Activated CD4-positive, alpha-beta T cell treated with anti-CD3 and anti-CD28 coated beads, Interleukin-2, amount 10 ng/mL, durations not matched to agents 24 days and 14 days (primary cell): Measurements from ENCODE around the gene CDC42EP3. TPM values are rescaled to one million over a fixed set of nuclear protein-coding genes. Genes with fewer than 3 reads are reported as not detected.
A peak's percentile ranks its signal among the peaks of the same experiment; 100 is the strongest.

Experiments
- DNase-seq: peaks from one replicate; pipeline ENCODE4 v3.0.0; 2022
- H3K27ac Mint-ChIP-seq: one replicate; pipeline ENCODE4 v1.8.0; 2022; ENCODE audit warnings: mild to moderate bottlenecking, mixed read lengths
- H3K27me3 Mint-ChIP-seq: one replicate; pipeline ENCODE4 v1.8.0; 2022; ENCODE audit warnings: mixed read lengths
- H3K36me3 Mint-ChIP-seq: one replicate; pipeline ENCODE4 v1.8.0; 2022; ENCODE audit warnings: low read depth, mild to moderate bottlenecking, mixed read lengths
- H3K4me1 Mint-ChIP-seq: one replicate; pipeline ENCODE4 v1.8.0; 2021; ENCODE audit warnings: mixed read lengths
- H3K4me3 Mint-ChIP-seq: one replicate; pipeline ENCODE4 v1.8.0; 2022; ENCODE audit warnings: mild to moderate bottlenecking, moderate library complexity, mixed read lengths
- H3K9me3 Mint-ChIP-seq: one replicate; pipeline ENCODE4 v1.8.0; 2021; ENCODE audit warnings: mixed read lengths
- intact Hi-C: fragments of 100-400 bp; cut with micrococcal nuclease; formaldehyde crosslinking; loops from one replicate; pipeline ENCODE4 v1.15.1; 2023
- total RNA-seq: library from RNA; stranded (reverse); gene quantifications from 2 replicates; pipeline ENCODE4 v1.2.3, GENCODE V29; 2022

The CDC42EP3 gene
- total RNA-seq, 1 donor from 2014 or later = 10.9 TPM

GRCh38 chr2:37698931-37699481 lies 27.6 kb upstream of the CDC42EP3 start:
- H3K36me3 Mint-ChIP-seq = peaks cover 2% of the 10 kb centered on the region
- peaks cover 30% of the 10 kb centered on the region for H3K27me3 Mint-ChIP-seq
- DNase-seq = no peak
- H3K4me3 Mint-ChIP-seq = no peak overlapping the region
- H3K4me1 Mint-ChIP-seq = peaks cover under 1% of the 10 kb centered on the region
- peaks cover 34% of the 10 kb centered on the region for H3K9me3 Mint-ChIP-seq
- H3K27ac Mint-ChIP-seq = no peak overlapping the region
- intact Hi-C loops = no loop called here

- no peaks in the 10 kb centered on the region for H3K4me1 Mint-ChIP-seq
- DNase-seq = no peak
- peaks cover 18% of the 10 kb centered on the region for H3K9me3 Mint-ChIP-seq
- H3K27me3 Mint-ChIP-seq = peaks cover 40% of the 10 kb centered on the region
- intact Hi-C loops = no loop called here
- H3K27ac Mint-ChIP-seq = no peak overlapping the region
- no peak overlapping the region for H3K4me3 Mint-ChIP-seq
- H3K36me3 Mint-ChIP-seq = no peaks in the 10 kb centered on the region
Measured at GRCh38 chr2:37695336-37695735, 23.9 kb upstream of the CDC42EP3 start.

- Mint-ChIP-seq H3K9me3 (peaks cover 14% of the 10 kb centered on the region), H3K4me3 (no peak overlapping the region), H3K36me3 (no peaks in the 10 kb centered on the region), H3K27ac (no peak overlapping the region), H3K27me3 (peaks cover 29% of the 10 kb centered on the region), H3K4me1 (no peaks in the 10 kb centered on the region)
- no peak for DNase-seq
- intact Hi-C loops = no loop called here
Measured at GRCh38 chr2:37692711-37693110, 21.3 kb upstream of the CDC42EP3 start.

- peaks cover 12% of the 10 kb centered on the region for H3K27me3 Mint-ChIP-seq
- peaks cover 11% of the 10 kb centered on the region for H3K9me3 Mint-ChIP-seq
- no peak overlapping the region for H3K4me3 Mint-ChIP-seq
- H3K27ac Mint-ChIP-seq = no peak overlapping the region
- peaks cover 2% of the 10 kb centered on the region for H3K4me1 Mint-ChIP-seq
- intact Hi-C loops = no loop called here
- no peak for DNase-seq
- H3K36me3 Mint-ChIP-seq = no peaks in the 10 kb centered on the region
Measured at GRCh38 chr2:37689751-37690150, 18.3 kb upstream of the CDC42EP3 start.

GRCh38 chr2:37688771-37689468 lies 17.5 kb upstream of the CDC42EP3 start:
- peaks cover 12% of the 10 kb centered on the region for H3K27me3 Mint-ChIP-seq
- intact Hi-C loops = no loop called here

GRCh38 chr2:37686792-37687526 lies 15.5 kb upstream of the CDC42EP3 start:
- H3K9me3 Mint-ChIP-seq = peaks cover 21% of the 10 kb centered on the region
- peaks cover 22% of the 10 kb centered on the region for H3K4me1 Mint-ChIP-seq
- H3K27me3 Mint-ChIP-seq = no peaks in the 10 kb centered on the region
- no peak overlapping the region for H3K4me3 Mint-ChIP-seq
- H3K27ac Mint-ChIP-seq = no peak overlapping the region
- intact Hi-C loops = no loop called here
- no peak for DNase-seq
- H3K36me3 Mint-ChIP-seq = peaks cover 4% of the 10 kb centered on the region

More at GRCh38 chr2:37688771-37689468, 17.5 kb upstream of the CDC42EP3 start:
- Mint-ChIP-seq H3K9me3 (peaks cover 14% of the 10 kb centered on the region), H3K4me1 (peaks cover 8% of the 10 kb centered on the region), H3K4me3 (no peak overlapping the region), H3K36me3 (no peaks in the 10 kb centered on the region), H3K27ac (no peak overlapping the region)
- DNase-seq = no peak

- peaks cover 4% of the 10 kb centered on the region for H3K36me3 Mint-ChIP-seq
Measured at GRCh38 chr2:37684809-37685208, 13.4 kb upstream of the CDC42EP3 start.

GRCh38 chr2:37683921-37684780 lies 12.7 kb upstream of the CDC42EP3 start:
- H3K27ac Mint-ChIP-seq = peak overlapping the region; percentile 81
- H3K9me3 Mint-ChIP-seq = peaks cover 26% of the 10 kb centered on the region
- H3K4me1 Mint-ChIP-seq = peaks cover 22% of the 10 kb centered on the region
- H3K4me3 Mint-ChIP-seq = peak overlapping the region; percentile 46
- intact Hi-C loops = loop anchor here (1.0 kb wide), 3 partner anchors 12 to 98 kb away; no protein-coding TSS in a partner anchor
- H3K27me3 Mint-ChIP-seq = peaks cover 3% of the 10 kb centered on the region
- peak; percentile 72 for DNase-seq
- H3K36me3 Mint-ChIP-seq = peaks cover 4% of the 10 kb centered on the region

More at GRCh38 chr2:37684809-37685208, 13.4 kb upstream of the CDC42EP3 start:
- no peak overlapping the region for H3K27ac Mint-ChIP-seq
- H3K4me3 Mint-ChIP-seq = no peak overlapping the region
- H3K27me3 Mint-ChIP-seq = peaks cover 3% of the 10 kb centered on the region
- peaks cover 22% of the 10 kb centered on the region for H3K4me1 Mint-ChIP-seq
- H3K9me3 Mint-ChIP-seq = peaks cover 26% of the 10 kb centered on the region
- no peak for DNase-seq
- intact Hi-C loops = loop anchor here (1.0 kb wide), 3 partner anchors 13 to 99 kb away; no protein-coding TSS in a partner anchor

- no peak for DNase-seq
- intact Hi-C loops = no loop called here
- peaks cover 4% of the 10 kb centered on the region for H3K36me3 Mint-ChIP-seq
- H3K27ac Mint-ChIP-seq = peak overlapping the region; percentile 81
- H3K4me1 Mint-ChIP-seq = peaks cover 22% of the 10 kb centered on the region
- peaks cover 21% of the 10 kb centered on the region for H3K9me3 Mint-ChIP-seq
- no peak overlapping the region for H3K4me3 Mint-ChIP-seq
- peaks cover 3% of the 10 kb centered on the region for H3K27me3 Mint-ChIP-seq
Measured at GRCh38 chr2:37683241-37683640, 11.8 kb upstream of the CDC42EP3 start.

- no peak overlapping the region for H3K4me3 Mint-ChIP-seq
- peaks cover 3% of the 10 kb centered on the region for H3K27me3 Mint-ChIP-seq
- peaks cover 4% of the 10 kb centered on the region for H3K36me3 Mint-ChIP-seq
- peaks cover 22% of the 10 kb centered on the region for H3K4me1 Mint-ChIP-seq
- intact Hi-C loops = no loop called here
- no peak for DNase-seq
- H3K27ac Mint-ChIP-seq = peak overlapping the region; percentile 0
- H3K9me3 Mint-ChIP-seq = peaks cover 20% of the 10 kb centered on the region
Measured at GRCh38 chr2:37682473-37682872, 11.0 kb upstream of the CDC42EP3 start.

- Mint-ChIP-seq H3K9me3 (peaks cover 20% of the 10 kb centered on the region), H3K4me1 (peaks cover 22% of the 10 kb centered on the region), H3K4me3 (no peak overlapping the region), H3K27me3 (peaks cover 3% of the 10 kb centered on the region), H3K36me3 (peaks cover 4% of the 10 kb centered on the region), H3K27ac (no peak overlapping the region)
- intact Hi-C loops = no loop called here
- DNase-seq = no peak
Measured at GRCh38 chr2:37681587-37681986, 10.1 kb upstream of the CDC42EP3 start.

- no peak for DNase-seq
- no peak overlapping the region for H3K27ac Mint-ChIP-seq
- peaks cover 4% of the 10 kb centered on the region for H3K36me3 Mint-ChIP-seq
- H3K9me3 Mint-ChIP-seq = peaks cover 19% of the 10 kb centered on the region
- H3K27me3 Mint-ChIP-seq = peaks cover 3% of the 10 kb centered on the region
- intact Hi-C loops = no loop called here
- no peak overlapping the region for H3K4me3 Mint-ChIP-seq
- peaks cover 22% of the 10 kb centered on the region for H3K4me1 Mint-ChIP-seq
Measured at GRCh38 chr2:37679072-37679695, 7.7 kb upstream of the CDC42EP3 start.

- intact Hi-C loops = no loop called here
- no peak for DNase-seq
- Mint-ChIP-seq H3K36me3 (no peaks in the 10 kb centered on the region), H3K4me1 (peaks cover 10% of the 10 kb centered on the region), H3K9me3 (peaks cover 5% of the 10 kb centered on the region), H3K27ac (no peak overlapping the region), H3K27me3 (peaks cover 6% of the 10 kb centered on the region), H3K4me3 (no peak overlapping the region)
Measured at GRCh38 chr2:37676274-37676673, 4.8 kb upstream of the CDC42EP3 start.
